ENCODE results near the gene PER1. TPM values are rescaled to one million over a fixed set of nuclear protein-coding genes. Genes with fewer than 3 reads are reported as not detected.

Gene PER1
- total RNA-seq, 2 donors from 2014 or later: 19.7 to 43.6 TPM

DNA sequence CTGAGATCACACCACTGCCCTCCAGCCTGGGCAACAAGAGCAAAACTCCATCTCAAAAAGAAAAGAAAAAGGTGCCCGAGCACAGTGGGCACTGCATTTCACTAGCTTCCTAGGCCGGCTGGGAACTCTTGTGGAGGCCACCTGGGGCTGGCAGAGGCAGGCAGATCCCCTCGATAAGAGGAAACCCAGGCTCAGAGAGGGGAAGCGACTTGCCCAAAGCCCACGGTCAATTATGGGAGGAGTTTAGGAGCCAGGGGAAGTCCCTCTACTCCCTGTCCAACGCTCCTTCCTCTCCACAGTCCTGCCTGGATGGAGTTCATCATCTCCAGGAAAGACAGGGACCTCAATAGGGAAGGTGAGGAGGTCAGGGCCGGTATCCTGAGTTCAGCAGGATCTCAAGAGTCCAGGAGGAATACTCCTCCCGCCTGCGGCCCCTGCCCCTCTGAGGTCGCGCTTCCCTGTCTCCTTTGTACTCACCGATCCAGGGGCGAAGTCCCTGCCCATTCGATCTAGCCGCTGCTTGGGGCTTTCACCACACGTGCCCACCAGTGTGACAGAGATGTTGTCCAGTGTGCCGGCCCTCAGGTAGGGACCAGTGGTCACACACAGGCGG lies 34.7 kb downstream of the PER1 start:
- DNase-seq: no peak
- H3K9ac ChIP-seq (ENCODE audit: low read depth in 2 of 2, low read length in 2 of 2): peak overlapping the region; percentile 3 to 38
- H3K27ac ChIP-seq: no peak overlapping the region
- H3K36me3 ChIP-seq: no peaks in the 10 kb centered on the region
- intact Hi-C loops (cut with DNase I): loop anchor here (5.0 kb wide), 1 partner anchor 45 kb away; no protein-coding TSS in a partner anchor
- TF ChIP-seq, protein P1, sequence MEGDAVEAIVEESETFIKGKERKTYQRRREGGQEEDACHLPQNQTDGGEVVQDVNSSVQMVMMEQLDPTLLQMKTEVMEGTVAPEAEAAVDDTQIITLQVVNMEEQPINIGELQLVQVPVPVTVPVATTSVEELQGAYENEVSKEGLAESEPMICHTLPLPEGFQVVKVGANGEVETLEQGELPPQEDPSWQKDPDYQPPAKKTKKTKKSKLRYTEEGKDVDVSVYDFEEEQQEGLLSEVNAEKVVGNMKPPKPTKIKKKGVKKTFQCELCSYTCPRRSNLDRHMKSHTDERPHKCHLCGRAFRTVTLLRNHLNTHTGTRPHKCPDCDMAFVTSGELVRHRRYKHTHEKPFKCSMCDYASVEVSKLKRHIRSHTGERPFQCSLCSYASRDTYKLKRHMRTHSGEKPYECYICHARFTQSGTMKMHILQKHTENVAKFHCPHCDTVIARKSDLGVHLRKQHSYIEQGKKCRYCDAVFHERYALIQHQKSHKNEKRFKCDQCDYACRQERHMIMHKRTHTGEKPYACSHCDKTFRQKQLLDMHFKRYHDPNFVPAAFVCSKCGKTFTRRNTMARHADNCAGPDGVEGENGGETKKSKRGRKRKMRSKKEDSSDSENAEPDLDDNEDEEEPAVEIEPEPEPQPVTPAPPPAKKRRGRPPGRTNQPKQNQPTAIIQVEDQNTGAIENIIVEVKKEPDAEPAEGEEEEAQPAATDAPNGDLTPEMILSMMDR (IDR thresholded peaks at IDR 0.05): no peak
- peak overlapping the region; percentile 45 for H3K4me3 ChIP-seq
- H3K4me1 ChIP-seq: peaks cover 24% of the 10 kb centered on the region
- H3K9me3 ChIP-seq: no peaks in the 10 kb centered on the region
- peaks cover 41% of the 10 kb centered on the region for H3K27me3 ChIP-seq

DNA sequence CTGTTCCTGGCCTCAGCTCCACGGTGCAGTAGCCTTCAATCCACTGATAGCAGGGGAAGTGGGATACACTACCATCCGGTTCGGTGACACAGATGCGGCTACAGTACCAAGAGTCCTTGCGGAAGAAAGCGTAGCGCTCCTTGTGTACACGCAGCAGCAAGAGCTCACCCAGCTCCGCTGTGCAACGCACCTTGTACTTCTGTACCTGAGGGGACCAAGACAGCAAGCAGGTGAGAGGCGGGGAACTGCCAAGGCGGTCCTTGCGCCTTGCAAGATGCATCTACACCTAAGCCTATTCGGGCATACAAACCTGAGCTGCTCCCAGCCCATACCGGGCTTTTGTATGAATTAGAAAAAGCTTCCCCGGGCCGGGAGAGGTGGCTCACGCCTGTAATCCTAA lies 35.4 kb downstream of the PER1 start:
- H3K36me3 ChIP-seq: no peaks in the 10 kb centered on the region
- no peak overlapping the region for H3K4me3 ChIP-seq
- no peak overlapping the region for H3K9ac ChIP-seq (ENCODE audit: low read depth in 2 of 2, low read length in 2 of 2)
- no peak for DNase-seq
- no peaks in the 10 kb centered on the region for H3K9me3 ChIP-seq
- TF ChIP-seq, protein P1 (IDR thresholded peaks at IDR 0.05): no peak
- peaks cover 34% of the 10 kb centered on the region for H3K27me3 ChIP-seq
- intact Hi-C loops (cut with DNase I): loop anchor here (5.0 kb wide), 1 partner anchor 44 kb away; no protein-coding TSS in a partner anchor
- H3K4me1 ChIP-seq: peaks cover 18% of the 10 kb centered on the region
- H3K27ac ChIP-seq: no peak overlapping the region

DNA sequence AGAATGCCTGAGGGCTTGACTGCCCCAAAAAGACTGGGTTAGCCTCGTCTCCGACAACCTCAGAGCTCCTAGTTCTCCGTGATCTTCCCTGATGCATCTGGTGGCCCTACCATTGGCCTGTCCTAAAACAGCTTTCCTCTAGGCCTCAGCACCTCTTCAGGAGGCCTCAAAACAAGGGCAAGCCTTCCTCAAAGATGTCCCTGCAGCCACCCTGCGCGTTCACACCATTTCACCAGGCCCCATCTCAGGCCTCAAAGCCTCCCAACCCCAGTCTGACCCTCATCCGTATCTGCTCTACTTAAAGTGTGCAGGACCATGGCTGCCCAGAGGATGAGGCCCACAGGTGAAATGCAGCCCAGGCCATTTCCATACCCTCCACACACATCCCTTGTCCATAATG lies 41.3 kb downstream of the PER1 start:
- Histone ChIP-seq H3K4me1 (no peaks in the 10 kb centered on the region), H3K27ac (no peak overlapping the region), H3K27me3 (peaks cover 7% of the 10 kb centered on the region), H3K9ac (ENCODE audit: low read depth in 2 of 2, low read length in 2 of 2) (no peak overlapping the region), H3K4me3 (no peak overlapping the region), H3K9me3 (no peaks in the 10 kb centered on the region), H3K36me3 (no peaks in the 10 kb centered on the region)
- DNase-seq: no peak
- TF ChIP-seq, protein P1 (IDR thresholded peaks at IDR 0.05): no peak
- intact Hi-C loops (cut with DNase I): no loop called here

DNA sequence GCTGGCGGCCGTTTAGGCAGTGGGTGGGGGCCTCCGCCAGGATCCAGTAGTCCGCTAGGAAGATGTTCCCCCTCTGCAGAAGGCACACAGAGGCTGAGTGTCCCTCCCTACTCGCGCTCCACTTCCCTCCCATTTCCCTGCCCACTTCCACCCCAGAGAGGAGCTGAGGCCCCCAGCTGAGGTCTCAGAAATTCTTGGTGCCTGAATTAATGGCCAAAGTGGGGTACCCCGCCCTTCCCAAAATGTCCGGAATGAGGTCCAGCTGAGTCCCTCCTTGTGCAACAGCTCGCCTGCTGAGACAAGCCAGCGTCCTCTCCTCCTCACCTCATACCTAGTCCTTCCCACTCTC lies 41.8 kb downstream of the PER1 start:
- Histone ChIP-seq H3K9me3 (no peaks in the 10 kb centered on the region), H3K9ac (ENCODE audit: low read depth in 2 of 2, low read length in 2 of 2) (no peak overlapping the region), H3K27ac (no peak overlapping the region), H3K36me3 (no peaks in the 10 kb centered on the region), H3K4me3 (no peak overlapping the region), H3K4me1 (no peaks in the 10 kb centered on the region), H3K27me3 (peaks cover 7% of the 10 kb centered on the region)
- intact Hi-C loops (cut with DNase I): no loop called here
- DNase-seq: no peak
- TF ChIP-seq, protein P1 (IDR thresholded peaks at IDR 0.05): no peak

DNA sequence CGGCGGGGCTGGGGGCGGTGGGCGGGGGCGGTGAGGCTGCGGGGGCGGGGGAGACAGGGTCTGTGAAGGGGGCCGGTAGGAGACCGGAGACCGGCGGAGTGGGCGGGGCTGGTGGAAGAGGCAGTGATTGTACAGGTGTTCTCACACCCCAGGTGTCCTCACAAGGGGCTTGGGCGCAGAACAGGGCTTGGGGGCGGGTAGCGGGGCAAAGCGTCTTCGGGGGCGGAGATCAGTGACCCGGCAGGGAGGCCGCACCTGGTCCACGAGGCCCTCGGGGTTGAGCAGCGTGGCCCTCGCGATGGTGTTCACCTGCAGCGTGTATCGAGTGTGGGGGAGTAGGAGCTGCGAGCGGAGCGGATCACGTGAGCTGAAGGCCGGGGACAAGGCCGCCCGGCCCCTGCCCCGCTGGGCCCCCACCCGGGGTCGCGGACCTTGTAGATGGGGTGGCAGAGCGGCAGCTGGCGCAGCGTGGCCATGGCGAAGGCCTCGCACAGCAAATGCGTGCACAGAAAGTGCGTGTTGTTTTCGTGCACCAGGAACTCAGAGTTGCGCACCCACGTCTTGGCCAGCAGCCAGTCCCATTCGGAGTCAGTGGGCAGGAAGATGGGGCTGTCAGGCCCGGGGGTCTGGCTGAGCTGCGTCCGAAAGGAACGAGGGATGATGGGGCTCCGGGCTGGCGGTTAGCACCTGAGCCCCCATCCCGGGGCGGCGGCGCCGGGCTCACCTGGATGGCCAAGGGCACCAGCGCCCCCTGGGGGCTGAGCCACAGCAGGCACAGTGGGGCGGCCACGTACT lies 42.3 kb downstream of the PER1 start:
- Histone ChIP-seq H3K27me3 (peaks cover 7% of the 10 kb centered on the region), H3K27ac (no peak overlapping the region), H3K9ac (ENCODE audit: low read depth in 2 of 2, low read length in 2 of 2) (no peak overlapping the region), H3K4me1 (no peaks in the 10 kb centered on the region), H3K4me3 (peak overlapping the region; percentile 31), H3K9me3 (no peaks in the 10 kb centered on the region), H3K36me3 (no peaks in the 10 kb centered on the region)
- DNase-seq: peak; percentile 75
- intact Hi-C loops (cut with DNase I): no loop called here
- TF ChIP-seq, protein P1 (IDR thresholded peaks at IDR 0.05): peak; percentile 73

Measured in colonic mucosa (tissue), 4 donors.